Hematopoietic multipotent progenitor cell (in vitro differentiated cells): ENCODE data around the gene PSD. TPM values are rescaled to one million over a fixed set of nuclear protein-coding genes. Genes with fewer than 3 reads are reported as not detected.

Experiments used
- DNase-seq, 3 donors: peaks; one replicate each; pipeline ENCODE4 v3.0.0-alpha.2; 2011 to 2015; ENCODE audit warnings: low read depth in 2 of 3, low spot score in 2 of 3
- total RNA-seq: library from RNA; depleted of rRNA; stranded (reverse); fragments of >200 nt; gene quantifications from one replicate; pipeline ENCODE4 v1.2.3, GENCODE V29; 2012

Gene PSD
- total RNA-seq, 1 donor = 4.6 TPM

DNA sequence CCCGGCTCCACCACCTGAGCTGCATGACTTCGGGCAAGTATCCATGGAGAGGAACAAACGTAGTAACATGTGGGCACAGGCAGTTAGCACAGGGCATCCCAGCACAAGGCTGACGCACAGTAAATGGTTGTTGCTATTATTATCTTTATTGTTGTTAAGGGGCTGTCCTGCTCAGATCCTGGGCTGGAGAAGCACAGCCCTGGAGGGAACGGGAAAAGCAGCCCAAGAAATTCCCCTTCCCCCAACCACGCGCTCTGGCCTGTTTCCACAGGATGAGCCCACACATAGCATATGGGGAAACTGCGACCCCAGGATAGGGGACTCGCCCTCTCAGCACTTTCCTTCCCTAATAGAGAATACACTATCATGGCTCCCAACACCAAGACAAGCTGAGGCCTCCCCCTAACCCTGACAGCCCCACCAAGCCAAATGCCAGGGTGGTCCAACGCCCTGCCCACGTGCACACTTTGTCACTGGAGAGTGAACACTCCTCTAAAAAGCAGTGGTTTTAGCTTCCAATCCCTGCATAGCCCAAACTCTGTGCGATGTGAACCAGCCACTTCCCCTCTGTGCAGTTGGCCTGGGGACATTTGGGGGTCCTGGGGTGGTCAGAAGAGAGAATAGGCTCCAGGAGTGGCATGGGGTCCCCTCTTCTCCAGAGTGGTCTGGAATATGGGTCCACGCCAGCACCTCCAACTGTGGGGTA is 11.0 kb downstream of the PSD start:
- DNase-seq = no peak

DNA sequence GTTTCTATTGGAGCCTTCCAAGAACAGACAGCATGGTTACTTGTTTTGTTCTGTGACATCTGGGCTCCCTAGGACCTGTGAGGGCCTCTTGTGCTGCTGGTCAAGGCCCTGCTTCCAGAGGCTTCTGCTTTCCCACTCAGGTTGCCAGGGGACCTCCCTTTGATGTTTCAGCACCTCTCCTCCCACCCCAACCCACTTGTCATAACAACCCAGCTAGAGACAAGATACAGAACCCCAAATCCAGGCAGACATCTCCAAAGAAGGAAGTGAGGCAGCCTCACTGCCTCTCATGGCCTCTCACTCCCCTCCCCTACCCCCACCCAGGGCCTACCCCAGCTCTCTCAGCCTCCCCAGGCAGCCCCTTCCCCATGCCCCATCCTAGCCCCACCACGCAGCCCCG is 11.8 kb downstream of the PSD start:
- no peak for DNase-seq

DNA sequence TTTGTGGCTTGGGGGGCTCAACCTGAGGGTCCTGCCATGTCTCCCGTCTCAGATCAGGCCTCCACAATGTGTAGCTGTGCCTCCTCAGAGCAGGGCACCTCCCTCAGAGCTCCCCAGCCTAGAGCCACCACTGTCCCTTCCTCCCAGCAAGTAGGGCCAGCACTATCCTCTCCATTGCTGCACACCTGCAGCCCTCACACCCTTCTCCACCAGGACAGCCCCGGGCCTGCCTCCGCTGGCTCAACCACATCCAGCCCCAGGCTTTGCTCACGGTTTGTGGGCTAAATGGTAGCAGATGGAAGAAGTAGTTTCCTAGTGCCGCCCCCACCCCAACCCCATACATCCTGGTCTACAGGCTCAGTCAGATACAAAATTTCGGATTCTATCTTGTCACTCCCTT is 13.0 kb downstream of the PSD start:
- no peak for DNase-seq

- no peak for DNase-seq
Measured at GRCh38 chr10:102405108-102405571, 13.4 kb downstream of the PSD start.

DNA sequence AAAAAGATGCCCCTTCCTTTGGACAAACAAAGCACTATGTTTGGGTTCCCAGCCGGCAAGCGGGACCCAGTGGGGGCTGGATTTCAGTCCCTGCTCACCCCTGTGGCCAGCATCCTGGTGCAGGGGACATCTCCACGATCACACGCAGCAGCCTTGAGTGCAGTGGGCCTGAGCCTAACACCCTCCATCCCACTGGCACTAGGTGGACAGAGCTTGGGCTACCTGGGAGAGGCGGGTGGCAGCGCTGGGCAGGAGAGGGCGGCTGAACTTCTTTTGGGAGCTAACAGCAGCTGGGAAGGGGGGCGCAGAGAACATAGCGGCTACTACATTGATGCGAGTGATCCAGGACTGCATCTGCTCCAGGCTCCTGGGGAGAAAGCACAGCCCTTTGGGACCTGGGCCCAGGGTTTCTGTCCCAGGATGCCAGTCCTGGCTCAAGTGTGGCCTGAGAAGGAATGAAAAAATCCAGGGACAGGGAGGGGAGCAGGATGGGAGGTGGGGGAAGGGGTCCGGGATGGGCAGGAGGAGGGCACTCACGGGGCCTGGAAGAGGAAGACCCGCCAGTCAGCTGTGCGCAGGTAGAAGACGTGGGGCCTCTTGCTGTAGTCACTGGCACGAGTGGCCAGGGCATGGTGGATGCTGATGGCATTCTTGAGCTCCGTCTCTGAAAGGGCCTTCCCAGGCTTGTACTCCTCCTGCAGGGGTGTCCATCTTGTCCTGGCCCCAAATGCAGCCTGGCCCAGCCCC is 14.1 kb downstream of the PSD start:
- DNase-seq = no peak

GRCh38 chr10:102403115-102403514 is 15.5 kb downstream of the PSD start:
- no peak for DNase-seq

DNA sequence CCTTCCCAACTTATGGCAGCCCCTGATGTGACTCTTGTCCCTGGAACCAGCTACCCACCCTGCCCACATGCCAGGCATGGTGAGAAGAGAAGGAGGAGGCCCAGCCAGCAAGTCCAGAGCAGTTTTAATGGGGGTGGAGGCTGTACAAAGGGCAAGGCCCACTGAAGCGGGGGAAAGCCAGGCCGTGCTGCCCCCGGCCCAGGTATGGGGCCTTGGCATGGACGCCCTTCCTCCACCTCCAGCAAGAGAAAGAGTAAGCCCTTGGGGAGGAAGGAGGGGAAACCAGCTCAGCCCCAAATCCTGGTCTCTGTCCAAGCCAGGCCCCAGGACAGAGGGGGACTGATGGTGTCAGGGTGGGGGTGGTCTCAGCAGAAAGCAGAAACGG is 16.1 kb downstream of the PSD start:
- DNase-seq = no peak

GRCh38 chr10:102401735-102402511 is 16.7 kb downstream of the PSD start:
- no peak for DNase-seq

DNA sequence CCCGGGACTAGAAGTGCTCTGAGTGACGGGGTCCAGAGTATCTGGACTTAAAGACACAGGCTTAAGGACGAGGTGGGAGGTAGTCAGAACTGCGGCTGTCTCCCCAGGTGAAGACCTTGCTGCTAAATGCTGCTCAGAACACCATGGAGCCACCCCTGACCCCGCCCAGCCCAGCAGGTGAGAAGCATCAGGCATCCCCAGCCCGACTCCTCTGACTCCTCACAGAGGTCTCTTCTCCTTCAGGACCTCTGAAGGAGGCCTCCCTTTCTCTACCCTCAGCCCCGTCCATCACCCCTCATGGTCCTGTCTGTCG is 17.3 kb downstream of the PSD start:
- DNase-seq = no peak

- DNase-seq = no peak
Measured at GRCh38 chr10:102400598-102401341, 17.8 kb downstream of the PSD start.

DNA sequence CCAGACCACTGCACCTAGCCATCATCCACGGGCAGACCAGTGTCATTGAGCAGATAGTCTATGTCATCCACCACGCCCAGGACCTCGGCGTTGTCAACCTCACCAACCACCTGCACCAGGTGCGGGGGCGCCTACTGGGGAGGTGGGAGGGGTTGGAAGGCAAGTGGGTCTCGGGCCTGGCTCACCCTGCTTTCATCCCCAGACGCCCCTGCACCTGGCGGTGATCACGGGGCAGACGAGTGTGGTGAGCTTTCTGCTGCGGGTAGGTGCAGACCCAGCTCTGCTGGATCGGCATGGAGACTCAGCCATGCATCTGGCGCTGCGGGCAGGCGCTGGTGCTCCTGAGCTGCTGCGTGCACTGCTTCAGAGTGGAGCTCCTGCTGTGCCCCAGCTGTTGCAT is 18.5 kb downstream of the PSD start:
- DNase-seq = no peak

- DNase-seq = peak; percentile 86 to 90 (median 89)
Measured at GRCh38 chr10:102399217-102400021, 19.2 kb downstream of the PSD start.

- no peak for DNase-seq
Measured at GRCh38 chr10:102398172-102399020, 20.2 kb downstream of the PSD start.

DNA sequence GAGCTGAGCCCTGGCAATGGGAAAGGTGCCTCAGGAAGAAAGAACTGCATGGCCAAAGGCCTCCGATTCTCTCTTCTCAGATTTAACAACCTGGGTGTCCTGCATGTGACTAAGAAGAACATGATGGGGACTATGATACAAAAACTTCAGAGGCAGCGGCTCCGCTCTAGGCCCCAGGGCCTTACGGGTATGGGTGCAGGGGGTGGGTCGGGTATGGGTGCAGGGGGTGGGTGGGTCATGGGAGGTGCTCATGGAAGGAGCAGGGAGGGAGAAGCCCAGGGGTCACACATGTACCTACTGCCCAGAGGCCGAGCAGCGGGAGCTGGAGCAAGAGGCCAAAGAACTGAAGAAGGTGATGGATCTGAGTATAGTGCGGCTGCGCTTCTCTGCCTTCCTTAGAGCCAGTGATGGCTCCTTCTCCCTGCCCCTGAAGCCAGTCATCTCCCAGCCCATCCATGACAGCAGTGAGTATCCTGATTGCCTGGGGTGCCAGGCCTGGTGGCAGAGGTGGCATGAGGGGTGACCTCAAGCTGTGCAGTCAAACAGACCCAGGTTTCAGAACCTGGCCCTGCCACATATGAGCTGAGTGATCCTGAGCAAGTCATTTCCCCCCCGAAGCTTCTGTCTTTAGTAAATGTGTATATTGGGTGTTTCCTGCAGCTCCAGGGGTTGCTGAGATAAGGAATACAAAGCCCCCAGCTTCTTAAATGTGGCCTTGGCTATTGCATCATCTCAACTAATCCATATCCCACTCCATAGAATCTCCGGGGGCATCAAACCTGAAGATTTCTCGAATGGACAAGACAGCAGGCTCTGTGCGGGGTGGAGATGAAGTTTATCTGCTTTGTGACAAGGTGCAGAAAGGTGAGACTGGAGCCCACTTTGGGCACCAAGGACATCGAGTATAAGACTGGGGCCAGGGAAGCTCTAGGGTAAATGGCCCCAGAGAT is 21.1 kb downstream of the PSD start:
- no peak for DNase-seq

DNA sequence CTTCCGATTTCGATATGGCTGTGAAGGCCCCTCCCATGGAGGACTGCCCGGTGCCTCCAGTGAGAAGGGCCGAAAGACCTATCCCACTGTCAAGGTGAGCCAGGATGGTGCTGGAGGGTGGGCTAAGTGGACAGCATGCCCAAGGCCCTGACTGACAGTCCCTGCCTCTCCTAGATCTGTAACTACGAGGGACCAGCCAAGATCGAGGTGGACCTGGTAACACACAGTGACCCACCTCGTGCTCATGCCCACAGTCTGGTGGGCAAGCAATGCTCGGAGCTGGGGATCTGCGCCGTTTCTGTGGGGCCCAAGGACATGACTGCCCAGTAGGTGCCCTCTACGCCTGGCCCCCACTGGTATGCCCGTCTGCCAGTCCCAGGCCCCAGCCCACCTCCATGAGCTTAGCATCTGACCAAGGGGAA is 21.8 kb downstream of the PSD start:
- no peak for DNase-seq

GRCh38 chr10:102396317-102396650 is 22.3 kb downstream of the PSD start:
- no peak for DNase-seq

GRCh38 chr10:102395400-102396316 is 22.9 kb downstream of the PSD start, which contains the start of gene NFKB2:
Gene NFKB2 (plus strand): TSS chr10:102395705. CDS start chr10:102395960, 255 bp downstream.
- peak; percentile 92 to 94 (median 92) for DNase-seq
